Activated T-cell treated with anti-CD3 and anti-CD28 coated beads for 24 hours (primary cell): ENCODE data around the gene EVI5L.

Source experiments
- DNase-seq: peaks from one replicate; pipeline ENCODE4 v3.0.0-alpha.2; 2020; ENCODE audit warnings: low read depth

EVI5L gene

GRCh38 chr19:7817801-7818200, 12.2 kb upstream of the EVI5L start:
- no peak for DNase-seq

- no peak for DNase-seq
Measured at GRCh38 chr19:7818806-7819205, 11.2 kb upstream of the EVI5L start.

- DNase-seq, result no peak
Measured at GRCh38 chr19:7819337-7819736, 10.7 kb upstream of the EVI5L start.

GRCh38 chr19:7820588-7820987, 9.4 kb upstream of the EVI5L start:
- DNase-seq, result no peak

- DNase-seq, result no peak
Measured at GRCh38 chr19:7822910-7823515, 7.0 kb upstream of the EVI5L start.

GRCh38 chr19:7823686-7824301, 6.2 kb upstream of the EVI5L start:
- no peak for DNase-seq

- DNase-seq, result no peak
Measured at GRCh38 chr19:7829166-7829520, 875 bp upstream of the EVI5L start.

GRCh38 chr19:7830272-7830771, 304 bp downstream of the EVI5L start:
- no peak for DNase-seq

- no peak for DNase-seq
Measured at GRCh38 chr19:7830823-7831222, 805 bp downstream of the EVI5L start.

GRCh38 chr19:7831452-7831851, 1.4 kb downstream of the EVI5L start:
- DNase-seq, result no peak

- no peak for DNase-seq
Measured at GRCh38 chr19:7832009-7832408, 2.0 kb downstream of the EVI5L start.

GRCh38 chr19:7832781-7833180, 2.8 kb downstream of the EVI5L start:
- no peak for DNase-seq

GRCh38 chr19:7833225-7834099, 3.4 kb downstream of the EVI5L start:
- DNase-seq, result no peak

- no peak for DNase-seq
Measured at GRCh38 chr19:7839476-7839875, 9.5 kb downstream of the EVI5L start.

GRCh38 chr19:7840629-7841028, 10.6 kb downstream of the EVI5L start:
- DNase-seq, result no peak

GRCh38 chr19:7841751-7842660, 12.0 kb downstream of the EVI5L start:
- no peak for DNase-seq

- no peak for DNase-seq
Measured at GRCh38 chr19:7842661-7843294, 12.8 kb downstream of the EVI5L start.

GRCh38 chr19:7843521-7843920, 13.5 kb downstream of the EVI5L start:
- no peak for DNase-seq

- no peak for DNase-seq
Measured at GRCh38 chr19:7844405-7844804, 14.4 kb downstream of the EVI5L start.

GRCh38 chr19:7844951-7845350, 14.9 kb downstream of the EVI5L start:
- DNase-seq, result no peak

GRCh38 chr19:7845390-7846154, 15.6 kb downstream of the EVI5L start:
- DNase-seq, result no peak
